GM15510 (cell line): ENCODE measurements around the gene ZNF775.

Experiments
- POLR2A ChIP-seq: IDR thresholded peaks from 3 replicates; pipeline ENCODE4 v1.6.1; 2011; ENCODE audit warnings: borderline replicate concordance; ENCODE audit not compliant: insufficient read length; ENCODE audit errors: extremely low read depth

The ZNF775 gene

DNA sequence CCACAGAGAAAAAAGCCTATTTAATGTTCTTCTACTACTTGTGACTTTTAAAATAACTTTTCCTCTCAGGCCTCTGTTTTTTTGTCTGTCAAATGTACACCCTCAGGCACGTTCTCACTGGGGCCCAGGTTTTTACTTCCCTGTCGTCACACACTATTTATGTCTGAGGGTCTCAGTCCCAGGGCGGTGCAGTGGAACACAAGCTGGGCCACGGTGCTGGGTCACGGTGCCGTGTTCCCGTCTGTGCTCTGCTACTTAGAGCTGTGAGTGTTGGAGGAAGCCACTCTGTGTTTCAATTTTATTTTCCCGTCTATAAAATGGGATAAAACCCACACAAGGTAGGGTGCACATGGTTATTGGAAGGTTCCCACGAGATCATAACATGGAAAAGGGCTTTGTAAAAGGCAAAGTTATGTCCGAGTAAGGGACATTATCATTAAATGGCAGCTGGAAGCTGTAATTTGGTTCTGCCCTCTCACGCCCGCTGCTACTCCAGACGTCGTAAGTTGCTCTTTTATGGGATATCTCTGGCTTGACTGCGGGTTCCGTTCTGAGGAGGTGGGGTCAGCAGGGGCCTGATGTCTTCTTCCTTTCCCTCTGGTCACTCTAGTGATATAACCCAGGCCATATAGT lies 25.2 kb downstream of the ZNF775 start:
- TF ChIP-seq POLR2A = no peak

DNA sequence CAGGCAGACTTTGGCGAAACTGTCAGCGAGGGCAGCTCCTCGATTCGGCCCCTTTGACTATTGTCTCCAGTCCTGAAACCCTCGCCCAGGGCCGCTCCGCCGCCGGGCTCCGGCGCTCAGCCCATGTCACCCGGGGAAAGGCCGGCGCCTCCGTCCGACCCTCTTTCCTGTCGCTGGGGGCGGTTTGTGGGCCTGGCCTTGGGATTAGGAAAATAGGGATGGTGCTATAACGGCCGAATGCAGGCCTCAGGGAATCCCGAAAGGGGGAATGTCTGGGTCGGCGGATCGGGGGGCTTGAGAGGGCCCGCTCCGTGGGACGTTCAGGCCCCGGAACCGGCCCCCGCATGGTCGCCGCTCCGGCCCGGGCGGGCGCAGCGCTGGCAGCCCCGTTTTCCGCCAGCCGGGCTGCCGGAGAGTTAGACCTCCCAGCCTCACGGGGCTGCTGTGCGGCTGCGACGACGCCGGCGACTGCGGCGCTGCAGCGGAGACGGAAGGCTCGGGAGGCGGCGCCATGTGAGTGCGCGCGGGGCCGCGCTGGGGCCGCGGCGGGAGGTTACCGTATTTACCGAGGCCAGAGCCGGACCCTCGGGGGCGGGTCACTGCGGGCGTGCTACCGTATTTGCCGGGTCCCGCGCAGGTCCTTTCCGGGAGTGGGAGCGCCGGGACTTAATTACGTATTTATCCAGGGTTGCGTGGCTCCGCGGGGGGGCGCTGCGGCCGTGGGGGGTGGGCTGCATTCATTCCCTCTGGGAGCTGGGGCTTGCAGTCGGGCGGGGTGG lies 25.9 kb downstream of the ZNF775 start:
- TF ChIP-seq POLR2A = peak; percentile 83

DNA sequence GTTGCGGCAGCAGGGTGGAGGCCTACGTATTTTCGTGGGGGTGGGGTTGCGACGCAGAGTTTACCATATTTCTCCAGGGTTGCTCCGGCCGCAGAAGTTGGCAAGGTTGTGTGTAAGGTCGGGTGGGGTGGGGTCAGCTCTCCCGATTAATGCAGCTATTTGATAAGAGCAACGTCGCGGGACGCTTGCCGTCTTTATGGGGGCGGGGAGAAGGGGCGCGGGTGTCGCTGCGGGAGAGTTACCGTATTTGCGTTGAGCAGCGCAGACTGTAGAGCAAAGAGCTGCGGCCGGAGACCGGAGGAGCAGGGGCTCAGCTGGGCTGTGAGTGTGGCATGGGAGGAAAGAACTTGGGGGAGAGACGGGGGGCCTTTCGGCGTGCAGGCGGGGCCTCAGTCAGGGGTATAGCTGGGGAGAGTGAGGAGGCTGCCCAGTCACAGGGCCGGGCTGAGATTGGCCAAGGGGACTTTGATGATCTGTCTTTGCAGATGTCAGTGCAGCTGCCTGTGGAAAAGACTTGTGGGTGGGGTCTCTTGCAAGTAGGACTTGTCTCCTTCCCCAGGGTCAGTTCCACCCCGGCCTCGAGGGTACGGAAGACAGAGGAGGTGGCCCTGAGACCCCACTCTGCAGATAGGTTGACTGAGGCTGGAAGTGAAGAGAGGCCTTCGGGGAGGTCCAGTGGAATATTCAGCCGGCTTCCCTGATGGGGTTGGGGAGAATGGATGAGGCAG lies 26.6 kb downstream of the ZNF775 start:
- no peak for TF ChIP-seq POLR2A

DNA sequence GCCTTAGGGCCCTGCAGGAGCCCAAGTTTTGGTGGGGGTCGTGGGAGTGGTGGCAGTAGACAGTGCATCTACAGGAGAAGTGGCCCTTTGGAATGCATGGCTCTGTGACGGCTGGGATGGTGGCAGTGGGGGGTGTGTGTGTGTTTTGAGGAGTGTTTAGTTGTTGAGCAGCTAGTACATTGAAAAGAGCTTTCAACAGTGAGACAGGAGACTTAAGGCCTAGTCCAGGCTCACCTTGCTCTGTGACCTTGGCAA lies 27.1 kb downstream of the ZNF775 start:
- TF ChIP-seq POLR2A = no peak

DNA sequence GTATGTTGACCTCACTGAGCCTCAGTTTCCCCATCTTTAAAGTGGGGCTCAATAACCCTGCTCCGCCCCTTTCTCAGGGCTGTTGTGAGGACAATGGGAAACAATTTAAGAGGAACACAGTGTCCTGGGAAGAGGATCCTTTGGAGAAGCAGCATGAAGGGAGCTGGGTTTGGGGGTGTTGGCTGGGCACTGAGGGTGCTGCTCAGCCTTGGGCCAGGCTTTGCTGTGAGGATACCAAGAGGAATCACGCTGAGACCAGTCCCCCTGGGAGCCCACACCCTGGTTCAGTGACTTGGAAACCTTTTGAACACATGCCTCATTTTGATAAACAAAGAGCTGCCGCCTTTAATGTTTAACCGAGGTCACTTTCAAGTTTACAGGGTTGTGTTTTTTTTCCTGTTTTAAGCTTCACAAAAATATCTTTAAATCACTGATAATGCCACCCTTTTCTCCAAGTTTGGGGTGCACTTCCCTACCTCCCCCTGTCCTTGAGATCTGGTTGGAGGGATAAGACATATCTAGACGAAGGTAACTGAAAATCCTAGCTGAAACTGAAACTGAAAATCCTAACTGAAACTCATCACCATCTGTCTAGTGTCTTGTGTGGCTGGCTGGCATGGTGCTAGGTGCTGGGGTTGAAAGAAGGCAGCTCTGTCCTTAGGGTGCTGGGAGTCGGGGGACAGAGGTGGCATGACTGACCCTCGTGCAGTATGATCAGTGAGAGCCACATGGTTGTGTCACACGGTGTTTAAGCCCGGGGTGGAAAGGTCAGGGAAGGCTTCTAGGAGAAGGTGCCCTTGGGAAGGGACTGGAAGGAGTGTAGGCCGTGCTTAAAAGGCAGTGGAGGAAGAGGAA lies 27.7 kb downstream of the ZNF775 start:
- TF ChIP-seq POLR2A = no peak

DNA sequence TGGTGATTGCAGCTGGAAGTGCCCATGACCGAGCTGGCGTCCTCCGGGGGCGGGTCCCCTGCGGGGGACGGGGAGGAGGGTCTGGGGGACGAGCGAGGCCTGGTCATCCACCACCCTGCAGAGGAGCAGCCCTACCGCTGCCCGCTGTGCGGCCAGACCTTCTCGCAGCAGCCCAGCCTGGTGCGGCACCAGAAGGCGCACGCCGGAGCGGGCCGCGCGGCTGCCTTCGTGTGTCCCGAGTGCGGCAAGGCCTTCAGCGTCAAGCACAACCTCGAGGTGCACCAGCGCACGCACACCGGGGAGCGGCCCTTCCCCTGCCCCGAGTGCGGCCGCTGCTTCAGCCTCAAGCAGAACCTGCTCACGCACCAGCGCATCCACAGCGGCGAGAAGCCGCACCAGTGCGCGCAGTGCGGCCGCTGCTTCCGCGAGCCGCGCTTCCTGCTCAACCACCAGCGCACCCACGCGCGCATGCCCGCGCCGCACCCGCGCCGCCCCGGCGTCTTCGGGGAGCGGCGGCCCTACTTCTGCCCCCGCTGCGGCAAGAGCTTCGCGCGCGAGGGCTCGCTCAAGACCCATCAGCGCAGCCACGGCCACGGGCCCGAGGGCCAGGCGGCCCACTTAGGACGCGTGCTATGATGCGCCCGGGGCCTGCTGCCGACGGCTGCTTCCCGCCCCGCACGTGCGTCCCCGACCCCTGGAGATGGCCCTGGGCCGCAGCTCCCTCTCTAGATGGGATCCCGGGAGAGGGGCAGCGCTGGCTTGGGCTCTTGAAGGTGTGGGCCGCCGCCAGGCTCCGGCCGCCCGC lies 28.7 kb downstream of the ZNF775 start:
- TF ChIP-seq POLR2A = no peak

DNA sequence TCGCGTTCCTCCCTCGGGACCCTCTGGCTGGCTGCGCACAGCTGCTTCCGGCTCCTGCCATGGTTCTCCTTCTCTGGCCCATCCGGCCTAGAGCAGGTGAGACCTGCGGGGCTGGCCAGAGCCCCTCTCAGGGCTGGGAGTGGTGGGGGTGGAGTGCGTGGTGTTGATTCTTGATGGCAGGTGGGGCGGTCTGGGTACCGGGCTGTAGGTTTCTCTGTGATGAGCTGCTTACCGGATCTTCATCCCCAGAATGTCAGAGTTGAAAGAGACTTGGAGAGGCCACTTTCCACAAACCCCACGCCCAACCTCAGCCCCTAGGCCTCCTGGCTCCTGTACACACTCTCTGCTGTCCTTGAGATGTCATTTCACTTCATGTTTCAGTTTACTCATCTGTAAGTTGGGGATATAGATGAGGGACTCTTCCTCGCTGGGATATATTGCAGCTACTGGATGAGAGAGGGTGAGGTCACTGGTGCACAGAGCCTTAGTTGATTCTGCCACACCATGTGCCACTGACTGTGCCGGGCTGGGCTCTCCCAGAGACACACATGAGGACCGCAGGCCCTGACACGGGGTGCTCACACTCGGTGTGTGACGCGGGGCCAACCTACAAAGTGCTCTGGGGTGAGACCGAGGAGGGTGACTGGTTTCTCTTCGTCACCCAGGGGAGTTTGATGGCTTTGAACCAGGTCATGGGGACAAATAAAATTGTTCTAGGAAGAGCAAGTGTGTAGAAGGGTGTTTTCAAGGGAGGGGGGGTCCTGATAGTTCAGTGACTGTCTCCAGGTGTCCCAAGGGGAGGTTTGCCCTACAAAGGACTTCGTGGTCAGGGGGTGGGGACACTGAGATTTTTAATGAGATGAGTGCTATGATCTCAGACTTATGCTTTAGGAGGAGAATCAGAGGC lies 29.5 kb downstream of the ZNF775 start:
- TF ChIP-seq POLR2A = no peak

DNA sequence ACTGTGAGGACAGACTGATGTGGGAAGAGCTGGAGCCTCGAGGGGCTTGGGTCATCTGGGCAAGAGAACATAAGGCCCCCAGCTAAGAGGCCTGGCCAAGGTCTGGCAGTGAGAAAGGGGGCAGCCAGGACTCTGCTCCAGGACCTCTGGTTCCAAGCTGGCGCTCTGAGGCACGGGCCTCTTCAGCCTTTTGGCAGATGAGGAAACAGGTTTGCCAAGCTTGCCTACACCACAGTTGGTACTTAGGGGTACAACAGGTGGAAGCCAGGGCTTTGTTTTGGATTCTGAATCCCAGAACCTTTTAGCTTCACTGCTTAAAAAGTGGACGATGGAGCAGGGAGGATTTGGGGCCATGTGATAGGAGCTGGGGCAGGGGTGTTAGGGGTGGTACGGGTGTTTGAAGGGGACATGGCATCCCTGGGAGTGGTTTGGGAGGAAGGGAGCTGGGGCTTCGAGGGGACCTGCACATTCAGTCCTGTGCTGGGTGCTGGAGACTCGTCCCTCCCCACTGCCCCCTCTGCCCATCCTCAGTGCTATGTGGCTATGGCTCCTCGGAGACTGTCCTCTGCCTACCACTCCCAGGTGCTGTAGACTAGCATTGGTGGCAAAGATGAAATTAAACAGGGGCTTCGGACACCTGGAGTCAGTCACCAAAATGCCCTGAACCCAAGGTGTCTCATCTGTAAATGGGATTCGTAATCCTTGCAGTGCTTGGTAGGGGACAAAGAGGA lies 30.3 kb downstream of the ZNF775 start:
- TF ChIP-seq POLR2A = no peak

DNA sequence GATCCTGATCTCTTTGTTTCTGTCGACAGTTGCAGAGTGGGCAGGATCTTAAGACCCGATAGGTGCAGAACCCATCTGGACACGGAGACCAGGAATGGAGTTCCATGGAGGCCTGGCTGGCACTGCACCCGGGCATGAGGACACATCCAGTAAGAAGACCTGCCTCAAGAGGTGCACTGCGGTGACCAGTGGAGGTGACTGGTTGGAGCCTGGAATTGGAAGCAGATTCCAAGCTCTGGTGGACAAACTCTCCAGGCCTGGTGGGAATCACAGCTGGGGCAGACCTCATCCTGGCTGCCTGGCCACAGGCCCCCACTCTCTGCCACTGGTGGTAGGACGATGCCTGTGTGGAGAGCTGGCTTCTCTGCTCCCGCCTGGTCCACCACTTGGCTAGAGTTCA lies 31.0 kb downstream of the ZNF775 start:
- no peak for TF ChIP-seq POLR2A

DNA sequence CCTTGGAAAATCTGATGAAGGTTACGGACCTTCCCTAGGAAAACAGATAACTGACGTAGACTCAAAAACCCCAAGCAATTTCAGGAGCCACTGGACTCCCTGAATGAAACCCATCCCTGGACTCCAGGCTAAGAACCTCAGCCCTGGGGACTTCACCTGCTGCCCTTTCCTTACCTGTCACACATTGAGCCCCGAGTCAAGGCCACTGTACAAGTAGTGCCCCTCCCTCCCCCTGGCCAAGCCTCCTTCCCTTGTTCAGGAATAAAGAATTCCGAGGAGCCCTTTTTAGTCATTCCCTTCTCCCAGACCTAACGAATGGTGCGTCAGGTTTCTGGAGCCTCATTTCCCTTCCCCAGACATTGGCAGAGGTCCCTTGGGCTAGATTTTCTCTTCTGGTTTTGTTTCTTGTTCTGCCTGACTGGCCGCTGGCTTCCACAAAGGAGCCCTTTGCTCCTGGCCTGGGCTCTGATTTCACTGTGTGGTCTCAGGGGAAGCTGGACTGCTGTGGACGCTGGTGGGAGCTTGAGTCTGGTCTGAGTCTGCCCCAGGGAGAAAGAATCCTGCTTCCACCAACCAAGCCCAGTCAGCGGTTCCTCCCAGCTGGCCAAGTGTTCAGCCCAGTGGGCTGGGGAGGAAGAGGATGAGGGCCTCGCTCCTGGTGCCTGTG lies 31.7 kb downstream of the ZNF775 start:
- TF ChIP-seq POLR2A = no peak

DNA sequence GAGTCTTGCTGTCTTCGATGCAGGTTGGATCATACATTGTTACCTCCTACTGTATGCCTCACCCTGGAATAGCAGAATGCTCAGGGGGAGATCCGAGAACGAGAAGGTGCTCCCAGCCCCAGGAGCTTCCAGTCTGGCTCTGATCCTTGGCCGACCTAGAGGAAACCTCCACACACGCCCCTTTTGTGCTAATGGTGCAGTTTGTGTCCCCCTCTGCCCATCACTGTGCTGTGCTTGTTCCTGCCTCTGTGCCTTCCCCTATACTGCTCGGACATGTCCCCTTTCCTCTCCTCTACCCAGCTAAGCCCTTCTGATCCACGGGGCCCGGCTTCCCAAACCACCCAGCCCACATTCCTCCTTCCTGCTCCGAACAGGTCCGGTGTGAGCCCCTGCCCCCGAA lies 32.5 kb downstream of the ZNF775 start:
- no peak for TF ChIP-seq POLR2A

DNA sequence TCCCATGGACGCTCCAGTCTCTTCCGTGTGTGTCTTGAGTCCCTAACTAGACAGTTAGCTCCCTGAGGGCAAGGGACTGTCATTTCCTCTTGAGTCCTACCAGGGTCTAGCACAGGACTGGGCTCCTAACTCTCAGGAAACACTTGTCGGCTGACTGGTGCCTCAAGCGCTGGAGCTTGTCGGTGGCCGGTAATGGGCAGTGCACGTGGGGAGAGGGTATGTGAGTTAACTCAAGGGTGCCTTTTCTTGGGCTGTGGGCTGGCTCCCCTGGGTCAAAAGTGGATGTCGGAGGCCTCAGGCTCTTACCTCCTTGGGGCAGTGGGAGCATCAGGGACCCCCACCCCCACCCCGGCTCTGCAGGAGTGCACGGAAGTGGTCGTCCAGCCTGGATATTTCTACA lies 32.9 kb downstream of the ZNF775 start:
- no peak for TF ChIP-seq POLR2A
